MM.1S (cell line): ENCODE data around the gene SIM1.

Source experiments
- CTCF ChIP-seq: fragments of 300-600 bp; sonication (generic); IDR thresholded peaks from 2 replicates; pipeline ENCODE4 v1.5.1; 2016; ENCODE audit warnings: antibody characterized with exemption, low read length, mixed read lengths
- EZH2 ChIP-seq: fragments of 300-600 bp; sonication (generic); optimal IDR thresholded peaks from 2 replicates; pipeline ENCODE3; 2017; ENCODE audit warnings: low read depth, mild to moderate bottlenecking, antibody characterized with exemption, low read length, mixed read lengths

DNA sequence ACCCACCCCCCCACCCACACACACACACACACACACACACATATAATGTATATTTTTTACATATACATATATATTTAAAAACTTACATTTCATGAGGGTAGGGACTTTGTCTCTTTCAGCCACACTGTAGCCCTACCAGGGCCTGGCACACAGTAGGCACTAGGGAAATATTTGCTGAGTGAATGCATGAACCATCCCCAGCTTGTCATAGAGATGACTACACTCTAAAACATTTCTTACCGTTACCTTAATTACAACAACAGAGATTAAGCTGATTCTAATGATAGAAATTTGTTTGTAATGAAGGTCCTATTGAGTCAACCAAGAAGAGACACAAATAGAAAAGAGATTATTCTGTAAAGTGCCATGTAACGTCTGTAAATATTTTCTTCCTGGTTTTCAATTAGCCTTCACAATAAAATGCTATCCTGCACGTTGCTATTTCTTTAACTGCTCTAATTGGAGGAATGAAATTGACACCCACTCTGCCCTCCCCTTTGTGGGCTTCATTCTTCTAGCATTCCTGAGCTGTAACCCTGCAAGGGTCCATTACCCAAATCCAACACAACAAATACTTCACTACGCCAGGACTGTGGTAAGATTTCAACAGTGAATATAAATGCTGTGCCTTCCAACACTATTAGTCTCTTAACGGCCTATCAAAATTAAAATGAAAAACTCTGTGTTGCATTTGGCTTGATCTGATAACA lies 30.8 kb downstream of the SIM1 start:
- TF ChIP-seq CTCF (no peak), EZH2 (no peak)
